Measurements from ENCODE around the gene SLC16A1. TPM values are rescaled to one million over a fixed set of nuclear protein-coding genes. Genes with fewer than 3 reads are reported as not detected.

Gene SLC16A1
- total RNA-seq, 1 donor: 77.1 TPM

DNA sequence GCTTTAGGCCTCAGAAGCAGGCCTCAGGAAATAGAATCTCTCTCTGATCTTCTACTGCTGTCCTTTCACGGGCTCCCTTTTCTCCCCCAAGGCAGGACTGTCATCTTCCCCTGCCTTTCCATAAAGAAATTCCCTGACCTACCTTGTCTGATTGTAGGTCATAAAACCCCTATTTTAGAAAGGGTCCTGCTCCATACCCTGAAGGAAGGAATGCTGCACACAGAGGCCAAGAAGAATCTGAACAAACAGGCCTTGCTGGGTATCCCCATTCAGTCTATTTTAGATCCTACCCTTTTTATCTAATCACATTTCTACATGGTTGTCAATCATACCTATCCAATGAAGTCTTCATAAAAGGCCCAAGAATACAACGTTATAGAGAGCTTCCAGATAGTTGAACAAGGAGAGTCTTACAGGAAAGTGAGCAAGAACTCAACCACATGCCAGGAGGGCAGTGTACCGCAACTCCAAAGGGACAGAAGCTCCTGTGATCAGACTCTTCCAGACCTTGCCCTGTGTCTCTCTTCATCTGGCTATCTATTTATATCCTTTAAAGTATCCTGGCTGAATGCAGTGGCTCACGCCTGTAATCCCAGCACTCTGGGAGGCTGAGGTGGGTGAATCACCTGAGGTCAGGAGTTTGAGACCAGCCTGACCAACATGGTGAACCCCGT is 93.1 kb downstream of the SLC16A1 start:
- Histone ChIP-seq H2AFZ (ENCODE audit: low read length) (no peak overlapping the region), H3K9me3 (ENCODE audit: low read depth, low read length) (no peaks in the 10 kb centered on the region), H3K4me2 (ENCODE audit: insufficient read depth, low read length) (no peak overlapping the region), H3K27me3 (ENCODE audit: insufficient read depth, low read length) (no peaks in the 10 kb centered on the region), H3K27ac (ENCODE audit: low read depth, low read length) (no peak overlapping the region), H3K4me1 (ENCODE audit: insufficient read depth, low read length) (peaks cover 10% of the 10 kb centered on the region), H4K20me1 (ENCODE audit: insufficient read depth, low read length) (no peaks in the 10 kb centered on the region), H3K36me3 (ENCODE audit: insufficient read depth, low read length) (no peaks in the 10 kb centered on the region), H3K4me3 (ENCODE audit: insufficient read depth, low read length) (no peak overlapping the region), H3K79me2 (ENCODE audit: insufficient read depth, low read length) (no peaks in the 10 kb centered on the region)
- TF ChIP-seq CTCF (IDR thresholded peaks at IDR 0.05; ENCODE audit: extremely low read depth, low read depth, low read length): no peak
- no peak for DNase-seq (ENCODE audit: insufficient read length, low spot score, missing footprints)

Small RNA genes lying within 50 kb of the gene (small RNA-seq; reads per million reads assigned to genes)
- not detected for gene AL390729.2

Other genes with a start within 250 kb of the SLC16A1 start
- gene RHOC, start 249.1 kb downstream of the SLC16A1 start, total RNA-seq: 276 and 325 TPM in 2 replicates
- 0.59 and 1.1 TPM in 2 replicates for gene PPM1J, start 240.9 kb downstream of the SLC16A1 start, total RNA-seq
- gene LRIG2, start 117.0 kb upstream of the SLC16A1 start, total RNA-seq: 17.4 and 18.6 TPM in 2 replicates

Measured in osteoblast (primary cell).